Right lung (tissue), 5 donors: ENCODE measurements around the gene SPOCK2. TPM values are rescaled to one million over a fixed set of nuclear protein-coding genes. Genes with fewer than 3 reads are reported as not detected.

ENCODE experiments used
- DNase-seq, 2 donors: peaks; one replicate each; pipeline ENCODE4 v3.0.0-alpha.2; 2013
- polyA plus RNA-seq, 5 donors: library from polyadenylated mRNA; unstranded; fragments of 120-200 nt; gene quantifications; one replicate each; pipeline versions ENCODE4 v1.2.1 to v1.2.3, GENCODE V29; 2013; ENCODE audit warnings: inconsistent platforms in 1 of 5, low replicate concordance in 1 of 5; ENCODE audit not compliant: insufficient read length in 5 of 5, insufficient read depth in 1 of 5

SPOCK2 gene
- polyA plus RNA-seq, 5 donors = 4.7 to 11.0 (median 8.8) TPM

DNA sequence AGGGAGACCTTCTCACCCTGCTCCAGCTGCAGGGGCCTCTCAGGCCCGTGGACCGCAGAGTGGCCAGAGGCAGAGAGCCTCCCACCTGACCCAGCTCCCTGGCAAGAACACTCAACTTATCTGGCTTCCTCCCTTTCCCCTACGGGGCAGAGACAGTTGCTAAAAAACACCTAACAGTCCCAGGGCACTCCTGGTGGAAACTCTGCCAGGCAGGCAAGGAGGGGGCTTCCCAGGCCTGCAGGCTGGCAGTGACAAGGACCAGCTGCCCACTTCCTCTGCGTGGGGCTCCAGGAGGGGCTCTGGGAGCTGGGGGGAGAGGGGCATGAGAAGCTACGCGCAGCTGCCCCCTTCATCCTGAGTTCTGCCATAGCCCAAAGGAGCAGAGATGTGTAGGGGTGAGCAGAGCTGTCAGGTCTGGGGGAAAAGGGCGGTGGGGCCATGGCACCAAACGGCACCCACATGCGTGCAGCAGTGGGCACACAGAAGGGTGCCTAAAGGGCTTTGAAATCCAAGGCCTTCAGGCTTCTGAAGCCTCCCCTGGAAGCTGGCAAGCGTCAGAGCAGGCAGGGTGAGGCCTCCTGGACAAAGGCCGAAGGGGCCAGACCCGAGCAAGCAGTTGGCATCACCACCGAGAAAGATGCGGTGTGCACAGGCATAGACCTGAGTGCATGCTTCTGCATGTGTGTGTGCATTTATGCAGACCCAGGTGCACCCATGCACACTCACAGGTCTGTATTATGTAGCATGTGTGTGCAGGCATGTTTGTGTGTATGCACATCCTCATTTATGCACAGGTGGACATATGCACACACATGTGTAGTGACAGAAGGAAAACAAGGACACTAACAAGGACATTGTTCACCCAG lies 14.4 kb downstream of the SPOCK2 start:
- no peak for DNase-seq

DNA sequence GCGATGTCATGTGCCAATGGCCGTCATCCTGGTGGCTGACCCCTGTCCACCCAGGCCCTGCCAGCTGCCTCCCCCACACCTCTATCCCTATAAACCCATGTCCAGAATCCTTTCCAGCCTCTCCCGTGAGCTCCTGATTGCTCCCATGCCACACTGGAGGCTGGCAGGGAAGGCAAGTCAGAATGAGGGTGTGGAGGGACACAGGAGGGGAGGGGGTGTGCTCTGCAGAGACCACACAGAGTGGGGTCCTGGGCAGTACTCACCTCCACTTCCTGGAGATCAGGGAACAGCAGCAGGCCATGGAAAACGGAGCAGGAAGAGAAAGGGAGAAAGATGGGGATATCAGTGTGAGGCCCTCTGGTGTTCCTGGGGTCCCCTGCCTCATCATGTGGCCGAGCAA lies 15.7 kb downstream of the SPOCK2 start:
- DNase-seq = no peak

- no peak for DNase-seq
These were observed 16.3 kb downstream of the SPOCK2 start for GRCh38 chr10:72072046-72072445.

DNA sequence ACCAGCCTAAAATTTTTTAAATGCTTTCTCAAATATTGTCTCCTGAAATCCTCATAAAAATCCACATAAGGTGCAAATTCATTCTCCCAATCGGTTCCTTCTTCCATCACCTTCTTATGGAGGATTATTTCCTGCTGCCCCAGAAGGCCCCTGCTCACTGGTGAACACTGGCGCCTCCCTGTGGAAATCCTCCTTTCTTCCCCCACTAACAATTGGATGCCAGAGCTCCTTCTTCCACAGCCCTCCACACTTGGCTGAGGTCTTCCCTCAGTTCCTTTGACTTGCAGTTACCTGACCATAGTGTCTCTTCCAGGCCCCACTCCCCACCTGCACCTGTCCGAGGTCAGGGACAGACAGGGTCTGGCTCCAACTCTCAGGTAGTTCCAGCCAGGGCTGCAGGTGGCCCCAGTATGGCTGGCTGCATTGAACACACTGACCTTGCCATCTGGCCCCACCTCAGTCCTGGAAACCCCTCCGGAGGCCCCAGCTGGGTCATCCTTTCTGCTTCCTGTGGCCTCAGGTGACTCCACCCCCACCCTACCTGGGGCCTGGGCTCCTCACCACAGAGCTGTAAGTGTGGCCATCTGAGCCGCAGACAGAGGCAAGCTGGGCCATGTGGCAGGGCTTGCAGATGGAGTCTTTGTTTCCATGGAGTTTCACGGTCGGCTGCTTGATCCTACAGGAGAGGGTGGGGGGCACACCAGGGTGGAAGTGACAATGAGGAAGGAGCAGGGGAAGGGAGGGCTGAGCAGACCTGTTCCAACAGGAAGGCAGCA lies 18.4 kb downstream of the SPOCK2 start:
- DNase-seq = no peak

- no peak for DNase-seq
These were observed 19.4 kb downstream of the SPOCK2 start for GRCh38 chr10:72068901-72069446.

DNA sequence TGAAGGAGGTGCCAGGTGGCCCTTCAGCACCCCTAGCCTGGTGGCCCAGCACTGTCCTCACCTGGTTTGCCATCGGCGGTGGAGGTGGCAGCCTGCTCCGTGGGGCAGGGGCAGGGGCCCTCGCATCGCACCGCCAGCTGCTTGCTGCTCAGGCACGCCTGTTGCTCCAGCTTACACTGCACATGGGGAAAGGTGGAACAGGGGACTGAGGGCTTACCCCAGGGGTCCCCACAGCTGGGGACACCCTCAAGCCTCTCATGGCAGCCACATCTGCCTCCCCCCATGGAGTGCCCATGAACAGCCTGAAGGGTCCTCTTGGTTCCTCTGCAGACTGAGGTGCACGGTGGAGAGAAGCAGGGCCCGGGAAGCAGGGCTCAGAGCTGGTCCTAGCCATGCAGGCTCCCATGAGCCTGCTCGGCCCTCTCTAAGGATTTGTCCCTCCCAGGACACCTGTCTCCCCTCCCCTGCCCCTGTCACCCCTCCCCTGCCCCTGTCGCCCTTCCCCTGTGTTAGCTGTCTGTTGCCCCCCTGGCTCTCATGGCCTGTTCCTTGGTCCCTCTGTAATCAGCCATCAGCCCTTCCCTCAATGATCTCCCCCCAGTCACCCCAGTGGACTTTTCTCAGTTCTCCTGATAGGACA lies 20.1 kb downstream of the SPOCK2 start:
- no peak for DNase-seq

GRCh38 chr10:72067463-72068125 lies 20.8 kb downstream of the SPOCK2 start:
- no peak for DNase-seq

DNA sequence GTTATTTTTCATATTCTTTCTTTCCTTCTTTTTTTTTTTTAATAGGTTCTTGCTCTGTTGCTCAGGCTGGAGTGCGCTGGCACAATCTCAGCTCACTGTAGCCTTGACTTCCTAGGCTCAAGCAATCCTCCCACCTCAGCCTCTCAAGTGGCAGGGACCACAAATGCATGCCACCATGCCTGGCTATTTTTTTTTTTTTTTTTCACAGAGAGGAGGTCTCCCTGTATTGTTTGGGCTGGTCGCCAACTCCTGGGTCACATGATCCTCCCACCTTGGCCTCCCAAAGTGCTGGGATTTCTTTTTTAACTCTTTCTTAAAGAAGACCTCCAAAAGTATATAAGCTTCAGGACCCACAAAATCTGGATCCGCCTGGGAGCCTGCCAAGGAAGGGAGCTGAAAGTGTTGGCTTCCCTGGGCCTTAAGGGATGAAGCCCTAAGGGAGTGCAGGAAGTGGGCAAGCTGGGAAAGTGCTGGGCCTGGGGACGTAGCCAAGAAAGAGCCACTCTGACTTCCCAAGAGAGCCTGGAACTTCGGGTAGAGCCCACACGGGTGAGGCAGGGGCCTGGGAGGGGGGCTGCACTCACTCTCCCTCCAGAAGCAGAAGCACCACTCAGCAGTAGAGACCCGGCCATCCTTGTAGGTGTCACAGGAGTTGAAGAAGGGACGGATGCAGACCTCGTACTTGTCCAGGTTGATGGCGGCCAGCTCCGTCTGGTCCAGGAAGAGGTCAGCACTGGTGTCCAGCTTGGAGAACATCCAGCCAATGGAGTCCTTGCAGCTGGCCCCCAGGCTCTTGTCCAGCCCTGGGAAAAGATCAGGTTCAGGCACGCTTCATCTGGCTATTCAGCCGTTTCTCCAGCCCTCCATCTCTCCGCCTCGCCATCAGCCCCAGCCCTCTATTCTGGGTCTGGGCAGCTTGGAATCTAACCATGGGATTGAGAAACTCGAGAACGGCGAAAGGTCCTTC lies 21.8 kb downstream of the SPOCK2 start:
- peak in 1 of 2 donors; percentile 42 for DNase-seq

DNA sequence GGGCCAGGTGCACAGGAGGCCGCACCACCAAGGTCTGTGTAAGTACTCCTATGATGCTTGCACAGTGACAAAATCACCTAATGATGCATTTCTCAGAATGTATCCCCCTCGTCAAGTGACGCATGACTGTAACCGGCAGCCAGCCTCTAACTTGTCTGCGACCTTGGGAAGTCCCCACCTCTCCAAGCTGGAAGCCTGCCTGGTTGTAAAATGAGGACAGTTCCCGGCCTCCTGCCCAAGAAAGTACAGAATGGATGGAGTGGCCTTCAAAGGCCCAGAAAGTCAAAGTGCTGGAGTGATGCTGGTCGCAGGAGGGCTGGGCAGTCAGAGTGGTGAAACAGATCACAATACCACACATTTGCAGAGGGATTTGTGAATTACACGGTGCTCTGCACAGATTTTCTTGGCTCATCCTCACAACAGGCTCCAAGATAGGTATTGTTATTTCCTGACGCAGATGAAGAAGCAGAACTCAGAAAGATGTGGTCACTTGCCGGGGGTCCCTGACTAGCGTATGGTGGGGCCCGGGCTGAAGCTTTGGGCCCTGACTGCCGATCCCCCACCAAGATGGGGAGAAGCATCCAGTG lies 22.8 kb downstream of the SPOCK2 start:
- DNase-seq = no peak

DNA sequence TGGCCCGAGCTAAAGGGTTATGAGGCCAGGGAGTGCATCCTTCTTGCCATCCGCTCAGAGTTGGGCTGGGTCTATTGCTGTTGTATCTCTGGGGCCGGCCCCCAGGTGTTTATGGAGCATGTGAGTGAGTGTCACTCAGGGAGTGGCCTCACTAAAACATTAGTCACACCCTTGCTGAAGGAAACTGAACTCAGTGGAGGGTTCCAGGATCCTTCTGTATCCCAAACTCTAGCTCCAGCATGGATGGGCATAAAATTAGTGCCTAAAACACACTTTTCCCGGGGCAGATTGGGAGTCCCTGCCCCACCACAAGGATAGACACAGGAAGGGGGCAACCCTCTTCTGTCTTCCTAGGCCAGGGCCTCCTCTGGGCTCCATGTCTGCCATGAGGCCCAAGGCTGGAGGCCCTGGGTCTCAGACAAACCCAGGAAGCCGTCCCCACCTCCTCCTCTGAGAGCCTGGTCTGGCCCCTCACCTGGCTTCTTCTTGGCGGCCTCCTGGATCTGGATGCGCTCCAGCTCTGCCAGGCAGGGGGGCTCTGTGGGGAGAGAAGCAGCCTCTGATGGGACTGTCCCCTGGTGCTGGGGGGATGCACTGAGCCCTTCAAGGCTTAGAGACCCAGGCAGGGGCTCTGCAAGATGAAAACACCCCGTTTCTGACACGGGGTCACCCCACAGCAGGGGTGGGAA lies 24.5 kb downstream of the SPOCK2 start:
- DNase-seq = no peak

DNA sequence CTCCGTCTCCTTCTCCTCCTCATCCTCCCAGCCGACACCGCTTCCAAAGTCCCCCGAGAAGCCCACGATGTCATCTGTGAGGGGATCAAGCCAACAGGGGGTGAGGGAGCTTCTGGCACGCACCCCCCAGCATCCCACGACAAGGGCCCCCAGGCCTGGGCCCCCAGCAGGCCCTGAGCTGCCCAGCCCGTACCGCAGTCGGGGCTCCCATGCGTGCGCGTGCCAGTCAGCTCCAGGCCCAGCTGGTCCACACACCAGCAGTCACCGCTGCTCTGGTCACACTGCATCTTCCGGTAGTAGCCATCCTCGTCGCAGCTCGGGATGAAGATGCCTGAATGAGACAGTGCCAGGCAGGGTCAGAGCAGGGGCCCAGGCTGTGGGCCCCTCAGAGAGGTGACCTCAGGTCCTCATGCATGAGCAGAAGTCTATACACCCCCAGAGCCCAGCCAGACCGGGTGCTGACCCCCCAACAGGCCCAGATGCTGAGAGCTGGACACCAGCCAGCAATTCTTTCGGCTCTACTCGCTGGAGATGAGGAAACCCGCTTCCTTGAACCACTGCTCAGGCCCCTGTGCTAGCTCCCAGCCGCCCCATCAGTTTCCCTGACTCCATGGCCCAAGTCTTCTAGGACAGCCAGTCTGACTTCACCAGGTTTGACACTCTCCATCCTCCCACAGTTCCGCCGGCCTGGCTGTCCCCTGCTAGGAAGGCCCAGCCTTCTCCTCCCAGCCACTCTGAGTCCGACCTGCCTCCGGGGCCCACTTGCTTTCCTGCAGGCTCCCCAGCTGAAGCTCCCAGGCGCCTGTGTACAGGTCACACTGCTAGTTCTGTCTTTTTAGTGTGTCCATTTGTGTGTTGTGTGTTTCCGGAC lies 25.3 kb downstream of the SPOCK2 start:
- DNase-seq = no peak

GRCh38 chr10:72062382-72062781 lies 26.0 kb downstream of the SPOCK2 start:
- DNase-seq = no peak

DNA sequence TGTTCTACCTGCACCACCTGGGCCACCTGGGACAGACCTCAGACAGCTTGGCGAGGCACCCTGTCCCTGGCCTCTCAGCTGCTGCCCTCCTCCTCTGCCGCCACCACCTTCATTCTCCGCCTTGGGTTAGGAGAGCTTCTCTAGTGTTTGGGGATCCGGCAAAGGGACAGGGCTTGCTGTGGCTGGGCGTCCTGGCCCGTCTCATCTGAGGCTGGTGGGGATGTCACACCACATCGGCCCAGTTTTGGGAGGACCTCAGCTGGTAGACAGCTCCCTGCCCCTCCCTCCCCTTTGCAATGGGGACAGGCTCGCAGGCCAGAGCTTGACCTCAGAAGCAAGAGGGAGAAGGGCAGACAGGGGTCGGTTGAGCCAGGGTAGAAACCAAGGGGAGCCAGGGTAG lies 26.4 kb downstream of the SPOCK2 start:
- no peak for DNase-seq

GRCh38 chr10:72061491-72061890 lies 26.9 kb downstream of the SPOCK2 start:
- DNase-seq = no peak

GRCh38 chr10:72059843-72060822 lies 28.2 kb downstream of the SPOCK2 start:
- no peak for DNase-seq

DNA sequence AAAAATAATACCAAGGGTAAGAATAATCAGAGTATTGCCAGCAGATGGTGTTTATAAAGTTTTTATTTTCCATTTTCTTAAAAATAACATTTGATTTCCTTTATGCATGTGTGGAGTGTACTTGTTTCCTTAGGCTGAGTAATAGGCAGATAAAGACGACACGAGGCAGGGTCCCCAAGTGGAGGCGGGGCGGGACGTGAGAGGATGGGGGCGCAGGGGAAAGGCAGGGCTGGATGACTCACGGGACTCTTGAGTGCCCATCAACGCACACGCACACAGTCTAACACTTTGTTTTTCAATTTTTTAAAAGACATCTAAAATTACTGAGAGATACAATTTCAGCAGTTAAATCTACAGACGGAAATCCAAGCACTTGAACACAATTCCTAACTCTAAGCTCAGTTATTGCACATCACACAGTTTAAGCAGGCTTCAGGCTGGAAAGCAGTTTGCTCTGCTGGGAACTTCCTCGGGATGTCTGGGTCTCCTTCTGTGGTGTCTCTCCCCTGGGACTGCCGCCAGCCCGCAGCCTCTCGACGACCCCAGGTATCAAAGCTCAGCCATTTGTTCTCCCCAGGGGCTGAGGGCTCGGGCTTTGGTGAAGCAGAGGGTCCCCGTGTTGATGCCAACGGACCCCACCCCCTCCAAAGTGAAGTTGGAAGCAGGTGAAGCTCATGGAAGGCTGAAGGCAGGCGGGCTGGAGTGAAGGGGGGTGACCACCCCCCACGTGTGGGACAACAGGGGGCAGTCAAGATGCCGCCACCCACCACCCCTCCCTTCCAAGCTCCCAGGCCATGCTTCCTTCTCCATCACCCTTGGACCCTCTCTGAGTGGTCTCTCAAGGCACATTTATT lies 29.1 kb downstream of the SPOCK2 start:
- DNase-seq = no peak
